MM.1S (cell line): ENCODE data around the gene MOB3B.

Experiments used
- DNase-seq: peaks from one replicate; pipeline ENCODE4 v3.0.0-alpha.2; 2015
- H2AFZ ChIP-seq: fragments of 300-600 bp; sonication (generic); 2 replicates; pipeline ENCODE4 v1.6.0; 2016; ENCODE audit warnings: antibody characterized with exemption, low read length
- H3F3A ChIP-seq: fragments of 300-600 bp; sonication (generic); 2 replicates; pipeline ENCODE4 v1.6.1; 2016; ENCODE audit warnings: mild to moderate bottlenecking, antibody characterized with exemption, low read length, moderate library complexity, mixed read lengths; ENCODE audit not compliant: insufficient read depth
- H3K27ac ChIP-seq: fragments of 300-600 bp; sonication (generic); 2 replicates; pipeline ENCODE4 v1.5.1; 2016; ENCODE audit warnings: mild to moderate bottlenecking, low read length
- H3K27me3 ChIP-seq: fragments of 300-600 bp; sonication (generic); replicated peaks from 2 replicates; pipeline ENCODE4 v1.6.0; 2016; ENCODE audit warnings: low read length; ENCODE audit not compliant: insufficient read depth
- H3K36me3 ChIP-seq: fragments of 300-600 bp; sonication (generic); replicated peaks from 2 replicates; pipeline ENCODE4 v1.6.1; 2016; ENCODE audit warnings: mild to moderate bottlenecking, low read length, mixed read lengths; ENCODE audit not compliant: insufficient read depth
- H3K4me1 ChIP-seq: fragments of 300-600 bp; sonication (generic); 2 replicates; pipeline ENCODE4 v1.6.1; 2016; ENCODE audit warnings: low read length, mixed read lengths
- H3K4me2 ChIP-seq: fragments of 300-600 bp; sonication (generic); 2 replicates; pipeline ENCODE4 v1.6.0; 2016; ENCODE audit warnings: low read depth, low read length
- H3K4me3 ChIP-seq: fragments of 300-600 bp; sonication (generic); 2 replicates; pipeline ENCODE4 v1.5.1; 2016; ENCODE audit warnings: low read length, mixed read lengths
- H3K79me2 ChIP-seq: fragments of 300-600 bp; sonication (generic); 2 replicates; pipeline ENCODE4 v1.6.1; 2016; ENCODE audit warnings: mixed run types, low read length, mixed read lengths
- H3K9ac ChIP-seq: fragments of 300-600 bp; sonication (generic); 2 replicates; pipeline ENCODE4 v1.6.1; 2016; ENCODE audit warnings: low read length, mixed read lengths
- H3K9me2 ChIP-seq: fragments of 300-600 bp; sonication (generic); replicated peaks from 2 replicates; pipeline ENCODE4 v1.6.1; 2016; ENCODE audit warnings: mild to moderate bottlenecking, low read length, mixed read lengths; ENCODE audit not compliant: insufficient read depth
- H3K9me3 ChIP-seq: fragments of 300-600 bp; sonication (generic); replicated peaks from 2 replicates; pipeline ENCODE4 v1.6.1; 2016; ENCODE audit warnings: mild to moderate bottlenecking, low read length, mixed read lengths; ENCODE audit not compliant: insufficient read depth
- H4K20me1 ChIP-seq: fragments of 300-600 bp; sonication (generic); 2 replicates; pipeline ENCODE4 v1.6.1; 2016; ENCODE audit warnings: mild to moderate bottlenecking, low read length, moderate library complexity, mixed read lengths; ENCODE audit not compliant: insufficient read depth
- EZH2 ChIP-seq: fragments of 300-600 bp; sonication (generic); optimal IDR thresholded peaks from 2 replicates; pipeline ENCODE3; 2017; ENCODE audit warnings: low read depth, mild to moderate bottlenecking, antibody characterized with exemption, low read length, mixed read lengths
- EZH2phosphoT487 ChIP-seq: fragments of 300-600 bp; sonication (generic); IDR thresholded peaks from 2 replicates; pipeline ENCODE4 v1.6.1; 2018; ENCODE audit warnings: antibody characterized with exemption, low read length
- TF ChIP-seq, protein P1 (sequence below): fragments of 300-600 bp; sonication (generic); IDR thresholded peaks from 2 replicates; pipeline ENCODE4 v1.5.1; 2016; ENCODE audit warnings: antibody characterized with exemption, low read length, mixed read lengths

The MOB3B gene

DNA sequence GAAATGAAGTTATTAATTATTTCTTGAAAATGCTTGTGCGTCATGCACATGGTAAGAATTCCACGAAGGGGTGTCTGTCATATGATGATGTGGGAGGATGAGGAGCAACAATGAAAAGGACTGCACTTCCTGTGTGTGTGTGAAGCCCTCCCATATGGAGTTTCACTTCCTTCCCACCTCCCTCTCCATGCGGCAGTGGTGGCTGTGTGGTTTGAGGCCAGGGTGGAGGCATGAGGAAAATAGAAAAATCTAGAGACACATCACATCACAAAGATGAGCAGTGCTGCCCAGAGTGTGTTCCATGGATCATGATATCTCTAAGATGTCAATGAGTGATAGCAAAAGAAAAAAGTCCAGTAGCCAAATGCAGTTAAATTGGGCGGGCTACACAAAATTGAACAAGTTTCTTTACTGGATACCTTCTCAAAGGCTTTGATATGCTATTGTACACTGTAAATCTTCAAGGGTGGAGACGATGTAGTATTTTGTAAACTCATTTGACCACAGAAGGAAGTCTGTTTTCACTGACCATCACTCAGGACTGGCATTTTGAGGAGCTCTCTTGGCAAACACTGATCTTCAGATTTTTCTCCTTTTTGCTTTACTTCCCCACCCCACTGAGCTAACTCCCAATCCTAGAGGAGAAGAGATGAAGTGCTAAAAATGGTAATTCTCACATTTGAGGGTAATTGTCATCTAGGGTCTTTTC, 177.0 kb downstream of the MOB3B start:
- Histone ChIP-seq H4K20me1 (no peaks in the 10 kb centered on the region), H3K27me3 (no peaks in the 10 kb centered on the region), H3K9ac (no peak overlapping the region), H3K79me2 (no peaks in the 10 kb centered on the region), H3K4me1 (peaks cover 8% of the 10 kb centered on the region; the same call in 1 of the 2 replicates), H3K4me3 (no peak overlapping the region), H3K9me2 (no peaks in the 10 kb centered on the region), H3F3A (no peaks in the 10 kb centered on the region), H3K36me3 (no peaks in the 10 kb centered on the region), H3K9me3 (no peaks in the 10 kb centered on the region), H3K27ac (no peak overlapping the region), H2AFZ (no peak overlapping the region), H3K4me2 (no peak overlapping the region)
- TF ChIP-seq EZH2phosphoT487: no peak
- TF ChIP-seq, protein P1, sequence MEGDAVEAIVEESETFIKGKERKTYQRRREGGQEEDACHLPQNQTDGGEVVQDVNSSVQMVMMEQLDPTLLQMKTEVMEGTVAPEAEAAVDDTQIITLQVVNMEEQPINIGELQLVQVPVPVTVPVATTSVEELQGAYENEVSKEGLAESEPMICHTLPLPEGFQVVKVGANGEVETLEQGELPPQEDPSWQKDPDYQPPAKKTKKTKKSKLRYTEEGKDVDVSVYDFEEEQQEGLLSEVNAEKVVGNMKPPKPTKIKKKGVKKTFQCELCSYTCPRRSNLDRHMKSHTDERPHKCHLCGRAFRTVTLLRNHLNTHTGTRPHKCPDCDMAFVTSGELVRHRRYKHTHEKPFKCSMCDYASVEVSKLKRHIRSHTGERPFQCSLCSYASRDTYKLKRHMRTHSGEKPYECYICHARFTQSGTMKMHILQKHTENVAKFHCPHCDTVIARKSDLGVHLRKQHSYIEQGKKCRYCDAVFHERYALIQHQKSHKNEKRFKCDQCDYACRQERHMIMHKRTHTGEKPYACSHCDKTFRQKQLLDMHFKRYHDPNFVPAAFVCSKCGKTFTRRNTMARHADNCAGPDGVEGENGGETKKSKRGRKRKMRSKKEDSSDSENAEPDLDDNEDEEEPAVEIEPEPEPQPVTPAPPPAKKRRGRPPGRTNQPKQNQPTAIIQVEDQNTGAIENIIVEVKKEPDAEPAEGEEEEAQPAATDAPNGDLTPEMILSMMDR: no peak
- no peak for TF ChIP-seq EZH2
- DNase-seq: no peak

DNA sequence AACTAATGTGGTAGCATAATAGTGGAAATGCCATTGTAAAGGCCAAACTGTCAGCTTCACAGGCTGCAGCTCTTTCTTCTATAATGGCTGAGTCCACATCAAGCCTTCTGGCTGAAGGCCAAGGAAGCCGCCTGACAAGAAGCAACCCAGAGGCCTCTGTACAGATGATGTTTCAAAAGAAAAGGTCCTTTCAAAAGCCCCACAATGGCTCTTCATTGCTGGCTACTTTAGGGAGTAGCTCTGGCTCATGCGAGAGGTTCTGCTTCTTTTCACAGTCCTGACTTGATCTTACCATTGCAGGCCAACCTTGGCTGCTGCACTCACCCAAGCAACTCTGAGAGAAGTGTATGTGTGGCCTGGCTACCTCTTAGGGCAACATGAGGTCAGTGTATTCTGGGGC, 178.2 kb downstream of the MOB3B start:
- no peaks in the 10 kb centered on the region for H3K9me3 ChIP-seq
- no peaks in the 10 kb centered on the region for H3K36me3 ChIP-seq
- H2AFZ ChIP-seq: no peak overlapping the region
- no peak overlapping the region for H3K4me3 ChIP-seq
- peaks cover 8% of the 10 kb centered on the region; the same call in 1 of the 2 replicates for H3K4me1 ChIP-seq
- H4K20me1 ChIP-seq: no peaks in the 10 kb centered on the region
- H3K4me2 ChIP-seq: no peak overlapping the region
- no peaks in the 10 kb centered on the region for H3F3A ChIP-seq
- no peak for TF ChIP-seq EZH2
- TF ChIP-seq, protein P1: no peak
- no peak overlapping the region for H3K27ac ChIP-seq
- no peak overlapping the region for H3K9ac ChIP-seq
- H3K9me2 ChIP-seq: no peaks in the 10 kb centered on the region
- DNase-seq: no peak
- H3K79me2 ChIP-seq: no peaks in the 10 kb centered on the region
- no peaks in the 10 kb centered on the region for H3K27me3 ChIP-seq

DNA sequence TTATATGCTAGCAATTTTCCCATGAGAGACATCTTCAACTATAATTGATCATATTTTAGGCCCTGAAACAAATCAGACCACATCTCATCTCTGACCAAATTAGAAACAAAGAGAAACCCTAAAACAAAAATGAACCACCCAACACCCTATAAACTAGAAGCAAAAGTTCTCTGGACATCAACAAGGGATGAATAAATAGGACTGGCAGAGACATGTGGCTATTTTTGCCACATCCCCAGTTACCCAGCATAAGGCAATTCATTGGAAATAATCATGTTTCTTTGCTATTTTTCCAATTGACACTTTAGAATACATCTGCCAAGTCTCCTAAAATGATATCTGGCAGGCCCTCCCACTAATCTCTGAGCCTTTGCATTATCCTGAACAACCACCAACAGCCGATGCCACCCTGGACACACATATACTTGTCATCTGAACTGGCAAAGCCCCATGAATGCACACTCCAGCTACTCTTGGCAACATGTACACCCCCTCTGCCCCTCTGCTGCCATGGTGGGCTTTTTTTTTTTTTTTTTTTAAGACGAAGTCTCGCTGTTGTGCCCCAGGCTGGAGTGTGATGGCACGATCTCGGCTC, 179.1 kb downstream of the MOB3B start:
- Histone ChIP-seq H3K4me1 (peaks cover 8% of the 10 kb centered on the region; the same call in 1 of the 2 replicates), H3K9ac (no peak overlapping the region), H3K27ac (no peak overlapping the region), H3F3A (no peaks in the 10 kb centered on the region), H4K20me1 (no peaks in the 10 kb centered on the region), H3K9me2 (no peaks in the 10 kb centered on the region), H3K4me2 (no peak overlapping the region), H2AFZ (no peak overlapping the region), H3K27me3 (no peaks in the 10 kb centered on the region), H3K79me2 (no peaks in the 10 kb centered on the region), H3K9me3 (no peaks in the 10 kb centered on the region), H3K36me3 (no peaks in the 10 kb centered on the region), H3K4me3 (no peak overlapping the region)
- no peak for DNase-seq
- TF ChIP-seq, protein P1: no peak
- TF ChIP-seq EZH2 (no peak), EZH2phosphoT487 (no peak)
